ENCODE results near the gene AHCYL1.

The AHCYL1 gene

DNA sequence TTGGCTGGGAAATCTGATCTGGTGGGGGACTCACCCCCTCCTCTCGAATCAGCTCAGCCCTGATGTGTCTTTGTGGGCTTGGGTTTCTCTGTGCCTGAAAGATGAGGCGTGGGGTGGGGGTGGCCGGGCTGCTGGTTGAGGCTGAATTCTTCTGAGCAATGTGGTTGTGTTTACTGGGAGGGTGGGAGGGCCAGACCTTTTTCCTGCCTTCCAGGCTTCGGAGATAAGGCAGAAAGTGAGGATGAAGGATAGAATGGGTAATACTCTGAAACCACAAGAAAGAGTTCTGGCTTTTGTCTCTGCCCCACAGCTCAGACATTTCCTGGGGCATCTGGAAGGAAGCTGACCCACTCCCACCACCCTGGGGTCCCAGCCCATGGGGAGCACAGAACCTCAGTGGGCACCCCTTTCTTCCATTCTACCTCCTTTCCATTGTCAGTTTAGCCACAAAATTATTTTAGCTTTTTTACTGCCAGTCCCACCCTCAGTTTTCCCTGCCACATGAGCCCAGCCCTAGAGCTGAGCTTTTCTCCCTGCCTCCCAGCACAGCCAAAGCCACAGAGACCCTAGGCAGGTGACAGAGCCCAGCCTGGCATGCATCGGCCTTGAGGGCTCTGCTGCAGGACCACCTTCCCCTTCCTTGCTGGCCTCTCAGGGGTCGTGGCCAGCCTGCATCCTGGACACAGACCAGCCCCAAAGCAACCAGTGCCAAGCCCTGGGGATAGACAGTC is 74.7 kb downstream of the AHCYL1 start:
- no peaks in the 10 kb centered on the region for H4K20me1 ChIP-seq (ENCODE audit: low read depth, low read length)
- H3K9me3 ChIP-seq (ENCODE audit: insufficient read depth, low read length): no peaks in the 10 kb centered on the region
- H3K79me2 ChIP-seq (ENCODE audit: insufficient read depth, low read length): no peaks in the 10 kb centered on the region
- no peaks in the 10 kb centered on the region for H3K27me3 ChIP-seq (ENCODE audit: low read length)
- H3K4me2 ChIP-seq (ENCODE audit: low read depth, low read length, poor library complexity, severe bottlenecking): no peak overlapping the region
- H3K9me2 ChIP-seq (replicated peaks; ENCODE audit: insufficient read depth, low read length): no peaks in the 10 kb centered on the region
- no peak overlapping the region for H3K27ac ChIP-seq (ENCODE audit: low read depth, low read length)
- no peak overlapping the region for H2AFZ ChIP-seq (ENCODE audit: low read depth, low read length, severe bottlenecking)
- TF ChIP-seq, protein P1, sequence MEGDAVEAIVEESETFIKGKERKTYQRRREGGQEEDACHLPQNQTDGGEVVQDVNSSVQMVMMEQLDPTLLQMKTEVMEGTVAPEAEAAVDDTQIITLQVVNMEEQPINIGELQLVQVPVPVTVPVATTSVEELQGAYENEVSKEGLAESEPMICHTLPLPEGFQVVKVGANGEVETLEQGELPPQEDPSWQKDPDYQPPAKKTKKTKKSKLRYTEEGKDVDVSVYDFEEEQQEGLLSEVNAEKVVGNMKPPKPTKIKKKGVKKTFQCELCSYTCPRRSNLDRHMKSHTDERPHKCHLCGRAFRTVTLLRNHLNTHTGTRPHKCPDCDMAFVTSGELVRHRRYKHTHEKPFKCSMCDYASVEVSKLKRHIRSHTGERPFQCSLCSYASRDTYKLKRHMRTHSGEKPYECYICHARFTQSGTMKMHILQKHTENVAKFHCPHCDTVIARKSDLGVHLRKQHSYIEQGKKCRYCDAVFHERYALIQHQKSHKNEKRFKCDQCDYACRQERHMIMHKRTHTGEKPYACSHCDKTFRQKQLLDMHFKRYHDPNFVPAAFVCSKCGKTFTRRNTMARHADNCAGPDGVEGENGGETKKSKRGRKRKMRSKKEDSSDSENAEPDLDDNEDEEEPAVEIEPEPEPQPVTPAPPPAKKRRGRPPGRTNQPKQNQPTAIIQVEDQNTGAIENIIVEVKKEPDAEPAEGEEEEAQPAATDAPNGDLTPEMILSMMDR (IDR thresholded peaks at IDR 0.05; ENCODE audit: insufficient read depth, low read length, poor library complexity, severe bottlenecking): no peak
- no peak for TF ChIP-seq EZH2phosphoT487 (conservative IDR thresholded peaks at IDR 0.05; ENCODE audit: low read length)
- H3K4me3 ChIP-seq (ENCODE audit: insufficient read depth, low read length, poor library complexity, severe bottlenecking): no peak overlapping the region
- no peaks in the 10 kb centered on the region for H3F3A ChIP-seq (ENCODE audit: insufficient read depth)
- H3K36me3 ChIP-seq (ENCODE audit: low read length): peaks cover 8% of the 10 kb centered on the region
- no peak overlapping the region for H3K9ac ChIP-seq (ENCODE audit: low read length)

DNA sequence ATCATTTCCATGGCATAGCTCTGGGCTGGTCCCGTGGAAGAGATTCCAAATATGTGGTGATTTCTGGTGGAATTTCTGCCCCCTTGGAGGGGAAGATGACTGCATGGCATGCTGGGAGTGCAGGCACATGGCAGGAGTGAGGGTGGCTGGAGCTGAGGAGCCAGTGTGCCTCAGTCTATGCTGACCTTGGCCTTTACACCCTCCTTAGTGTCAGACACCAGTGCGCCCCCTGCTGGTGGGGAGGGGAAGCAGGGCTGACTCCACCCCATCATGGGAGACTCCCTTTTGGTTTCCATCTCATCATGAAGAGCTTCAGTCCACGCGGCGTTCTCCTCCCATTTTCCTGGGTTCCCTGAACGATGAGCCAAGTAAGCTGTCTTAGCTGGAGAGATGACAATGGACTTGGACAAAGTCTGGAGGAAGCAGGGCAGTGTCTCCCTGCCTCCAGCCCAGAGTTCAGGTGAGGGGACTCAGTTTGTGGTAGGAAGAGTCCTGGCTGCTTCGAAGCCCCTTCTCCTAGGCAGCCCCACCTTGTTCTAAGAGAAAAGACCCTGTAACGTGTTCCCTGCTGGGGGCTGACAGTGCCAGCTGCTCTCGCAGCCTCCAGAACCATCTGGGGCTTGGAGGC is 75.6 kb downstream of the AHCYL1 start:
- H3K9ac ChIP-seq (ENCODE audit: low read length): no peak overlapping the region
- no peaks in the 10 kb centered on the region for H3K79me2 ChIP-seq (ENCODE audit: insufficient read depth, low read length)
- H3K27me3 ChIP-seq (ENCODE audit: low read length): no peaks in the 10 kb centered on the region
- no peak overlapping the region for H3K27ac ChIP-seq (ENCODE audit: low read depth, low read length)
- no peaks in the 10 kb centered on the region for H3K9me2 ChIP-seq (replicated peaks; ENCODE audit: insufficient read depth, low read length)
- H4K20me1 ChIP-seq (ENCODE audit: low read depth, low read length): no peaks in the 10 kb centered on the region
- no peak overlapping the region for H2AFZ ChIP-seq (ENCODE audit: low read depth, low read length, severe bottlenecking)
- no peaks in the 10 kb centered on the region for H3F3A ChIP-seq (ENCODE audit: insufficient read depth)
- H3K4me2 ChIP-seq (ENCODE audit: low read depth, low read length, poor library complexity, severe bottlenecking): no peak overlapping the region
- no peak overlapping the region for H3K4me3 ChIP-seq (ENCODE audit: insufficient read depth, low read length, poor library complexity, severe bottlenecking)
- TF ChIP-seq EZH2phosphoT487 (conservative IDR thresholded peaks at IDR 0.05; ENCODE audit: low read length): no peak
- TF ChIP-seq, protein P1 (IDR thresholded peaks at IDR 0.05; ENCODE audit: insufficient read depth, low read length, poor library complexity, severe bottlenecking): peak; percentile 96
- peaks cover 2% of the 10 kb centered on the region; the same call in 1 of the 2 replicates for H3K36me3 ChIP-seq (ENCODE audit: low read length)
- H3K9me3 ChIP-seq (ENCODE audit: insufficient read depth, low read length): no peaks in the 10 kb centered on the region

- H3K79me2 ChIP-seq (ENCODE audit: insufficient read depth, low read length): no peaks in the 10 kb centered on the region
- H3K4me3 ChIP-seq (ENCODE audit: insufficient read depth, low read length, poor library complexity, severe bottlenecking): no peak overlapping the region
- no peaks in the 10 kb centered on the region for H3F3A ChIP-seq (ENCODE audit: insufficient read depth)
- H4K20me1 ChIP-seq (ENCODE audit: low read depth, low read length): no peaks in the 10 kb centered on the region
- H3K4me2 ChIP-seq (ENCODE audit: low read depth, low read length, poor library complexity, severe bottlenecking): no peak overlapping the region
- H3K9ac ChIP-seq (ENCODE audit: low read length): no peak overlapping the region
- no peak overlapping the region for H3K27ac ChIP-seq (ENCODE audit: low read depth, low read length)
- no peaks in the 10 kb centered on the region for H3K36me3 ChIP-seq (ENCODE audit: low read length)
- no peak for TF ChIP-seq EZH2phosphoT487 (conservative IDR thresholded peaks at IDR 0.05; ENCODE audit: low read length)
- TF ChIP-seq, protein P1 (IDR thresholded peaks at IDR 0.05; ENCODE audit: insufficient read depth, low read length, poor library complexity, severe bottlenecking): no peak
- H2AFZ ChIP-seq (ENCODE audit: low read depth, low read length, severe bottlenecking): no peak overlapping the region
- no peaks in the 10 kb centered on the region for H3K9me3 ChIP-seq (ENCODE audit: insufficient read depth, low read length)
- no peaks in the 10 kb centered on the region for H3K9me2 ChIP-seq (replicated peaks; ENCODE audit: insufficient read depth, low read length)
- H3K27me3 ChIP-seq (ENCODE audit: low read length): no peaks in the 10 kb centered on the region
These were observed 76.1 kb downstream of the AHCYL1 start for GRCh38 chr1:110060662-110061060.
